GM18511 (cell line): ENCODE data around the gene GNG8.
"Not testable (repeated sequence)": the region's sequence is repeated elsewhere in the genome, so short reads cannot be mapped to it uniquely, and the experiment has no call there.

Source experiments
- ATAC-seq: cut with Tn5 transposase; IDR thresholded peaks from one replicate; pipeline ENCODE4 v1.9.1; 2021; ENCODE audit warnings: mild to moderate bottlenecking, moderate library complexity; ENCODE audit not compliant: unreplicated experiment

GNG8 gene

GRCh38 chr19:46648060-46648960 lies 12.3 kb upstream of the GNG8 start:
- ATAC-seq: no peak

DNA sequence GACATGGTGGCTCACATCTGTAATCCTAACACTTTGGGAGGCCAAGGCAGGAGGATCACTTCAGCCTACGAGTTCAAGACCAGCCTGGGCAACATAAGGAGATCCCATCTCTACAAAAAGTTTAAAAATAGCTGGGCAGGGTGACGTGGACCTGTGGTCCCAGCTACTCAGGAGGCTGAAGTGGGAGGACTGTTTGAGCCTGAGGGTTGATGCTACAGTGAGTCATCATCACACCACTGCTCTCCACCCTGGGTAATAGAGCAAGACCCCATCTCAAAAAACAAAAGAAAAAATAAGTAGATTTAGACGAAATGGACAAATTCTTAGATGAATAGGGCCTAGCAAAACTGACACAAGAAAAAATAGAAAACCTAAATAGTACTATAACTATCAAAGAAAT lies 10.4 kb upstream of the GNG8 start:
- ATAC-seq: no peak

GRCh38 chr19:46644720-46645119 lies 8.7 kb upstream of the GNG8 start:
- ATAC-seq: no peak

DNA sequence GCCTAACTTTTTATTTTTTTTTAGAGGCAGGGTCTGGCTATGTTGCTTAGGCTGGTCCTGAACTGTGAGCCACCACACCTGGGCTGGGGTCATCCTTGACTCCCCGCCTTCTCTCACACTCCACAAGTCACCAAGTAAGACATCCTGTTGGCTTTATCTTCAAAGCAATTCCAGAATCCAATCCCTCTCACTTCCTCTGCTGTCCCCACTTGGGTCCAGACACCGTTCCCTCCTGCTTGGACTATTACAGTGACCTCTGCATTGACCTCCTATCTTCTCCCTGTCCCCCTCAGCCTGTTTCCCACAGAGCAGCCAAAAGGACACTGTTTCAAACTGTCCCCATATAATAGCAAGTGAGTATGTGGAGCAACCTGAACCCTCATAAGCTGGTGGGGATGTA lies 4.7 kb upstream of the GNG8 start:
- ATAC-seq: no peak

GRCh38 chr19:46639358-46640182 lies 3.6 kb upstream of the GNG8 start:
- no peak for ATAC-seq

DNA sequence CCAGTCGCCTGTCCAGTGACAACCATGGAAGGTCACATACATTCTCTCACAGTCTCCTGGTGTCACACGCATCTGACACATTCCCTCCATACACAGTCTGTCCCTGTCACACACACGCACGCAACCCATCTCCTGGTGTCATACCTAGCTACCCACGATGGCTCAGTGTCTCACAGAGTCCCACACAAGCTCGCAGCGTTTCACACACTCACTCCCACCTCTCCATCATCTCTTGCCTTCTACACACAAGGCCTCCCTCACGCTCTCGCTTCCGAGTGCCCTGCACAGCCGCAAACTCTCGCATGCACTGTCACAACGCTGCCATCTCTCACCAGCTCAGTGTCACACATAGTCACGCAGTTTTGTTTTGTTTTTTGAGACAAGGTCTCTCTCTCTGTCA lies 1.2 kb upstream of the GNG8 start:
- ATAC-seq: no peak

GRCh38 chr19:46634656-46635218 lies 1.3 kb downstream of the GNG8 start:
- no peak for ATAC-seq

DNA sequence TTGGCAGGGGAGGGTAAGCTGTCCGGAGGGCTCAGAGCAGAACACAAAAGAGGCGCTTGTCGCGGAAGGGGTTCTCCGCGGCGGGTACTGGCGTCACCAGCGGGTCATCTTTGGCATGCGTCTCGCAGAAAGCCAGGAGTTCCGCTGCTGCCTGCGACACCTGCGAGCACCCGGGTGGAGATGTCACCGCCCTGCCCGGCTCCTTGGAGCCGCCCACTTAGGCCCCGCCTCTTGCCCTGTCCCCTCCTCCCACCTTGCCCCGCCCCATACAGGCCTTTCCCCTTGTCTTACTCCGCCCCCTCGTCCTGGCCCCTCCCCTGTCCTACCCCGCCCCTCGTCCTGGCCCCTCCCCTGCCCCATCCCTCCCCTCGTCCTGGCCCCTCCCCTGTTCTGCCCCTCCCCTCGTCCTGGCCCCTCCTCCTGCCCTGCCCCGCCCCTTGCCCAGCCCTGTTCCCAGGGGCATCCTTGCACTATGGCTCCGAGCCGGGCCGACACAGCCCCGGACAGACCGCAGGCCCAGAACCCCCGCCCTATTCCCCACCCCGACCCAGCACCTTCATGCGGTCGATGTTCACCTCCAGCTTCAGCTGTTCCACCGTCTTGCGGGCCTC lies 1.9 kb downstream of the GNG8 start:
- no peak for ATAC-seq

DNA sequence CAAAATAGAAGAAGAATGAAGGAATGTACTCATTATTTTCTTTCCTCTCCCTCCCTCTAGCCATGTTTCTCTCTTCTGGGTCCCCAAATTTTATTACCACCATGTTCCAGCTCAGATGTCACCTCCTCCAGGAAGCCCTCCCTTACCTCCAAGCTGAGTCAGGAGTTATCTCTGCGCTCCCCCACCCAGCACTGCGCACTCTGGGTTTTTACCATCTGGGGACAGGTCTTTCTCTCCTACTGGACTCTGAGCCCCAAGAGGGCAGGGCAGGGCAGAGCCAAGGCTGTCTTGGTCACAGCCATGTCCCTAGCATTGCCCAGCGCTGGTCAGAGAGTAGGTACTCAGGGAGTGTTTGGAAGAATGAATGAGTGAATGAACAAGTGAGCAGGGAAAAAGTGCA lies 2.9 kb downstream of the GNG8 start:
- ATAC-seq: no peak

DNA sequence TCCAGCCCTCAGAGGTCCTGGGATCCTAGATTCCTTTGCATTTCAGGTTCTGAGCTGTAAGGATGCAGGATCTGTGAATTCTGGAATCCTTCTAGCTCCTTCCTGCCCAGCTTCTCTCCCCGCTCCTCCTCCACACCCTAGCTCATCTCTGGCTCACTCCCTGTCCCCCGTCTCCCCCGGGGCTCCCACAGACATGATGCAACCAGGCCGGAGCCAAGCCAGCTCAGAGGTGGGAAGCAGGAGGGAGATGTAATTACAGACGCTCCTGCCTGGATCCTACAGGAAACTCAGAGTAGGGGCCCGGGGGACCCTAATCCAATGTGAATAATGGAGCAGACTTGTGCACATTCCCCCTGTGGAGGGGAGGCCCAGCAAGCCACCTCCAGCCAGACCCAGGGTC lies 4.5 kb downstream of the GNG8 start:
- ATAC-seq: no peak

GRCh38 chr19:46630586-46631205 lies 5.3 kb downstream of the GNG8 start:
- no peak for ATAC-seq

DNA sequence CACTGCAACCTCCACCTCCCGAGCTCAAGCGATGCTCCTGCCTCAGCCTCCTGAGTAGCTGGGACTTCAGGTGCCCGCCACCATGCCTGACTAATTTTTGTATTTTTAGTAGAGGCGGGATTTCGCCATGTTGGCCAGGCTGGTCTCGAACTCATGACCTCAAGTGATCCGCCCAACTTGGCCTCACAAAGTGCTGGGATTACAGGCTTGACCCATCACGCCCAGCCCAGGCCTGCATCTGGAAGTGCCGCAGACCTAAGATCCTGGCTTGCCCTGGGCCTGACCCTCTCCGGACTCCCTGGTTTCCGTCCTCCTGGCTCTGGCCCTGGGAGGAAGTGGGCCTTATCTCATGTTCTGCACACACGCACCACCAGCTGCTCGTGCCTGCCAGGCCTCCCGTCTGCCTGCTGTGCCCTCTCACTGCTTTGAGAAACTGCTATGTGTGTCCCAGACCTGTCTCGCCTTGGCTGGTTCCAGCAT lies 6.4 kb downstream of the GNG8 start:
- no peak for ATAC-seq

- ATAC-seq: not testable (repeated sequence)
Observed at GRCh38 chr19:46628970-46629369, 7.0 kb downstream of the GNG8 start.

GRCh38 chr19:46626446-46626845 lies 9.6 kb downstream of the GNG8 start:
- no peak for ATAC-seq

DNA sequence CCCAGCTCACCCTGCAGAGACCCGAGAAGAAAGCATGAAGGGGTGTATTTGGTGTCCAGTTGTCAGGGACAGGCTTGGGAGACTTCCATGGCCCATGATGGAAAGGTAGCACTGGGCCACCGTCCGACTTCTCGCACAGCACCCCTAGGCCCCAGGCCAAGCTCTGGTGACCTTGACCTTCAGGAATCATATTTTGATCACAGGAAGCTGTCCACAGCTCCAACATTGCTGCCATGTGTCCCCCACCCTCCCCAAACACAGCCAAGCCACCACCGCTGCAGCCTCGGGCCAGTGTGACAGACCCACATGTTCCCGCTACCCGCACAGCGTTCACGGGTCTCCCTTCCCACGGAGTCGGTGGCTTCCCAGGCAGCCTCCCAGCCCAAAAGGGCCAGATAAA lies 10.3 kb downstream of the GNG8 start:
- ATAC-seq: no peak

DNA sequence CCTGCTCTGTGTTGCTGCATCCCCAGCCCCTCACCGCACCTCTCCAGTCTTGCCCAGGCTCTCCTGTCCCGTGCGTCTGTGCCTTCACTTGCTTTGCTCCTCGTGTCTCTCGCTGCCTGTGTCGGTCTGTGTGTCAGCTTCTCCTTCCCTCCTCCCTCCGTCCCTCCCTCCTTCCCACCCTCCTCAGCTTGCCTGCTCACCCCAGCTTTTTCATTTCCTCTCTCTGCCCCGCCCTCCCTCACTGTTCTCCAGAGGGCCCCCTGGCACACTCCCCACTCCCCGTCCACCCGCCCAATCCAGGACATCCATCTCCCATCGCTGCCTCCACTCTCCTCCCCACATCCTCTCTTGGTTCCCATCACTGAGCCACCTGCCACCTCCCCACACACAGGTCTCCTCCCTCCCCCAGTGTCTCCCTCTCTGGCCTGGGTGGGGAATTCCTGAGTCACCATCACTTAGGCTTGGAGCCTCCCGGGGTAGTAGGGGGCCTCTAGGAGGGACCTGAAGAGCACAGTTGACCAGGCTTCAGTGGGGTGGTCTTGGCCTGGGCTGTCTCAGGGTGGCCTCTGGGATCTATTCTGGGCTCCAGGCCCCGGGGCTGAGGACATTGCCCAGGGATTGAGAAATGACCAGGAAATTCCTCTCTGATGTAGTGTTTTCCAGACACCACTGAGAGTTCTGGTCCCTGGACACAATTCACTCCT lies 10.9 kb downstream of the GNG8 start, which contains the start of gene PTGIR:
TSS of gene PTGIR (minus strand) at position 132 of the 704 bp plus-strand sequence. CDS start 864 bp downstream, outside the sequence.
- ATAC-seq: no peak

DNA sequence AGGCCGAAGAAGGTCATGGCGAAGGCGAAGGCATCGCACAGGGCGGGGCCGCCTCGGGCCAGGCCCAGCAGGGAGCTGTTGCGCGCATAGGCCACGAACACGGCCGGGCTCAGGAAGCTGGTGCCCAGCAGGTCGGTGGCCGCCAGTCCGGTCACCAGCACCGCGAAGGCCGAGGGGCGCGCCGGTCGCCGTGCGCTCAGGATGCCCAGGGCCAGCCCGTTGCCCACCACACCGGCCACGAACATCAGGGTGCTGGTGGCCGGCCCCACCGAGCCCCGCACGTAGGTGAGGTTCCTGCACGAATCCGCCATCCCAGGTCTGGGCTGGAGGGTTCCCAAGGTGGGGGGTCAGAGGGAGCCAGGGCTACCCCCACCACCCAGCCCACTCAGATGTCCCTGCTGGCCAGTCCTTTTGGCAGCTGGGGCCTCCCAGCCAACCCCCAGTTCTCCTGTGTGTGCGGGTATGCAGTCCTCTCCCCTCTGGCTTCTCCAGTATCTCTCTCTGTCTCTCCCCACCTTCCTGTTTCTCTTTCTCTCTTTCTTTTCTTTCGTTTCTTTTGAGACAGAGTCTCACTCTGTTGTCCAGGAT lies 12.0 kb downstream of the GNG8 start:
- ATAC-seq: no peak

DNA sequence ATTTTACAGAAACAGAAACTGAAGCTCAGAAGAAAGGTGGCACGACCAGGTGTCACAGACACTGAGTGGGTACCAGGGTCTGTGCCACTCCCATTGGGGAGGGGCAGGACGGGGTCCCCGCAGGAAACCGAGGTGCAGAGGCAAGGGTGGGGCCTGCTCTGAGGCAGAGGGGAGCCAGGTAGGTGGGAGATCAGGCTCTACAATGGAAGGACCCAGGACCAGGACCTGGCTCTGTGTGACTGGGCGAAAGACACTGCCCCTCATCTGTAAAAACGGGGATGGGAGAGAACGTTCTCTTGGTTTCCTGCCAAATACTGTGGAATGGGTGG lies 13.9 kb downstream of the GNG8 start:
- no peak for ATAC-seq

GRCh38 chr19:46621191-46622117 lies 14.5 kb downstream of the GNG8 start:
- no peak for ATAC-seq
